HCEC 1CT (cell line): ENCODE data around the gene CACNA1E.
A peak's percentile ranks its signal among the peaks of the same experiment; 100 is the strongest.

Experiments used
- DNase-seq: peaks from one replicate; pipeline ENCODE4 v3.0.0-alpha.2; 2017

The CACNA1E gene

GRCh38 chr1:181483285-181484195, at the start of gene CACNA1E:
Gene CACNA1E (plus strand): TSS chr1:181483517. CDS start chr1:181483745, 228 bp downstream.
- no peak for DNase-seq

- DNase-seq = no peak
These were observed 49.4 kb upstream of the CACNA1E start for GRCh38 chr1:181433931-181434330.

GRCh38 chr1:181438013-181438412, 45.3 kb upstream of the CACNA1E start:
- no peak for DNase-seq

GRCh38 chr1:181440510-181440909, 42.8 kb upstream of the CACNA1E start:
- no peak for DNase-seq

- no peak for DNase-seq
These were observed 41.2 kb upstream of the CACNA1E start for GRCh38 chr1:181442181-181442525.

- DNase-seq = no peak
These were observed 40.0 kb upstream of the CACNA1E start for GRCh38 chr1:181443231-181443853.

- no peak for DNase-seq
These were observed 37.9 kb upstream of the CACNA1E start for GRCh38 chr1:181445436-181445835.

GRCh38 chr1:181448461-181448860, 34.9 kb upstream of the CACNA1E start:
- DNase-seq = no peak

GRCh38 chr1:181451661-181452230, 31.6 kb upstream of the CACNA1E start:
- DNase-seq = no peak

GRCh38 chr1:181452746-181453145, 30.6 kb upstream of the CACNA1E start:
- DNase-seq = no peak

- DNase-seq = no peak
These were observed 29.6 kb upstream of the CACNA1E start for GRCh38 chr1:181453541-181454201.

GRCh38 chr1:181456551-181456950, 26.8 kb upstream of the CACNA1E start:
- DNase-seq = no peak

GRCh38 chr1:181458419-181458818, 24.9 kb upstream of the CACNA1E start:
- DNase-seq = no peak

GRCh38 chr1:181459067-181459466, 24.2 kb upstream of the CACNA1E start:
- DNase-seq = no peak

GRCh38 chr1:181469829-181470228, 13.5 kb upstream of the CACNA1E start:
- peak; percentile 28 for DNase-seq

- DNase-seq = no peak
These were observed 7.7 kb upstream of the CACNA1E start for GRCh38 chr1:181475580-181475979.

- no peak for DNase-seq
These were observed 6.7 kb upstream of the CACNA1E start for GRCh38 chr1:181476581-181476980.

GRCh38 chr1:181478306-181478705, 5.0 kb upstream of the CACNA1E start:
- no peak for DNase-seq

GRCh38 chr1:181479137-181479745, 4.1 kb upstream of the CACNA1E start:
- peak; percentile 54 for DNase-seq

GRCh38 chr1:181482001-181482430, 1.3 kb upstream of the CACNA1E start:
- DNase-seq = no peak

GRCh38 chr1:181482521-181483284, 614 bp upstream of the CACNA1E start:
- DNase-seq = no peak

- DNase-seq = no peak
These were observed 1.5 kb downstream of the CACNA1E start for GRCh38 chr1:181484821-181485220.
